ENCODE results near the gene ZNF747.

DNA sequence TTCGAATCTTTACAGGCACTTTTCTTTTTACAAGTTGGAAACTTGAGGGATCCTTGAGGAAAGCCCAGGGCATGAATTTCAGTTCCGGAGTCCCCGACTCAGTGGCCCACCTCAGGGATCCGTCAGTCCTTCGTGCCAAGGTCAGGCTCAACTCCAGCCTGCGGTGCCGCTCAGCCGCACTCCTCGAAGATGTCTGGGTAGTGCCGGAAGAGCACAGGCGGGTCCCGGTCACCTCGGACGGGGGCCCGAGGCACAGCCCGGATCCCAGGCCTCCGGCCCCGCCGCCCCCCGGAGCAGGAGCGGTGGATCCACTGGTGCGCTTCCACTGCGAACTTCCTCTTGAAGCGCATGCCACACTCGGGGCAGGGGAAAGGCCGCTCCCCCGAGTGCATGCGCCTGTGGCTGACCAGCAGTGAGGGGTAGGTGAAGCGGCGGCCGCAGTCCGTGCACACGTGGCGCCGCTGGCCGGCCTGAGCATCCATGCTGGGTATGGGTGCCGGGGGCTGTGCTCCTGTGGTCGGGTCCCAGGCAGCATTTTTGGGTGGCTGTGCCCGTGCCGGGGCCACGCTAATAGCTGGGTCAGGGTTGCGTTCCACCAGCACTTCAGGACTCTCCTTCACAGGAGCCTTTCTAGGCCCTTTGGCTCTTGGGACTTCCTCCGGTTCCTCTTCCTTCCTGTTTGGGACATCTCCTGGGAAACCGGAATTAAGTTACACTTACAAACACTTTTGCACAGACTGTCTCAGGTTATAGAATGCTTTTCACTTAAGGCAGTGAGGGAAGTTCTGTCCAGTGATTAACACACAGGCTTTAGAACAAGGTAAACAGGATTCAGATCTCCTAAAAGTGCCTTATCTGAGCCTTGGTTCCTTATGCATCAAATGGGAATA, 35.3 kb upstream of the ZNF747 start:
- TF ChIP-seq, protein P1, sequence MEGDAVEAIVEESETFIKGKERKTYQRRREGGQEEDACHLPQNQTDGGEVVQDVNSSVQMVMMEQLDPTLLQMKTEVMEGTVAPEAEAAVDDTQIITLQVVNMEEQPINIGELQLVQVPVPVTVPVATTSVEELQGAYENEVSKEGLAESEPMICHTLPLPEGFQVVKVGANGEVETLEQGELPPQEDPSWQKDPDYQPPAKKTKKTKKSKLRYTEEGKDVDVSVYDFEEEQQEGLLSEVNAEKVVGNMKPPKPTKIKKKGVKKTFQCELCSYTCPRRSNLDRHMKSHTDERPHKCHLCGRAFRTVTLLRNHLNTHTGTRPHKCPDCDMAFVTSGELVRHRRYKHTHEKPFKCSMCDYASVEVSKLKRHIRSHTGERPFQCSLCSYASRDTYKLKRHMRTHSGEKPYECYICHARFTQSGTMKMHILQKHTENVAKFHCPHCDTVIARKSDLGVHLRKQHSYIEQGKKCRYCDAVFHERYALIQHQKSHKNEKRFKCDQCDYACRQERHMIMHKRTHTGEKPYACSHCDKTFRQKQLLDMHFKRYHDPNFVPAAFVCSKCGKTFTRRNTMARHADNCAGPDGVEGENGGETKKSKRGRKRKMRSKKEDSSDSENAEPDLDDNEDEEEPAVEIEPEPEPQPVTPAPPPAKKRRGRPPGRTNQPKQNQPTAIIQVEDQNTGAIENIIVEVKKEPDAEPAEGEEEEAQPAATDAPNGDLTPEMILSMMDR (IDR thresholded peaks at IDR 0.05; ENCODE audit: extremely low read depth in 1 of 2, insufficient read depth in 1 of 2, low read depth in 1 of 2, low read length in 2 of 2), result no peak
- TF ChIP-seq JUN (IDR thresholded peaks at IDR 0.05; ENCODE audit: borderline replicate concordance, insufficient read depth, insufficient read length, low read depth), result no peak
- no peak for TF ChIP-seq EZH2 (IDR thresholded peaks at IDR 0.05; ENCODE audit: borderline replicate concordance, low read depth, low read length, severe bottlenecking)
- TF ChIP-seq POLR2A (IDR thresholded peaks at IDR 0.05; ENCODE audit: low read depth, low read length), result no peak
- TF ChIP-seq, protein P2, sequence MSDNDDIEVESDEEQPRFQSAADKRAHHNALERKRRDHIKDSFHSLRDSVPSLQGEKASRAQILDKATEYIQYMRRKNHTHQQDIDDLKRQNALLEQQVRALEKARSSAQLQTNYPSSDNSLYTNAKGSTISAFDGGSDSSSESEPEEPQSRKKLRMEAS (IDR thresholded peaks at IDR 0.05; ENCODE audit: insufficient read depth, insufficient read length), result no peak
- no peak for TF ChIP-seq GATA2 (IDR thresholded peaks at IDR 0.05; ENCODE audit: insufficient read depth, insufficient read length, low read depth, low read length)
- TF ChIP-seq POLR2AphosphoS5 (IDR thresholded peaks at IDR 0.05; ENCODE audit: insufficient read depth, low read depth, low read length), result no peak
